Measurements from ENCODE around the gene CHPT1.

Gene CHPT1

GRCh38 chr12:101763246-101763931 lies 65.9 kb downstream of the CHPT1 start:
- DNase-seq (ENCODE audit: low read depth): no peak

- DNase-seq (ENCODE audit: low read depth): no peak
Measured at GRCh38 chr12:101764051-101764792, 66.8 kb downstream of the CHPT1 start.

GRCh38 chr12:101767537-101767936 lies 70.1 kb downstream of the CHPT1 start:
- DNase-seq (ENCODE audit: low read depth): no peak

- DNase-seq (ENCODE audit: low read depth): no peak
Measured at GRCh38 chr12:101768781-101769180, 71.3 kb downstream of the CHPT1 start.

- DNase-seq (ENCODE audit: low read depth): no peak
Measured at GRCh38 chr12:101769865-101770264, 72.4 kb downstream of the CHPT1 start.

GRCh38 chr12:101772012-101772775 lies 74.8 kb downstream of the CHPT1 start:
- DNase-seq (ENCODE audit: low read depth): no peak

- no peak for DNase-seq (ENCODE audit: low read depth)
Measured at GRCh38 chr12:101773650-101774162, 76.3 kb downstream of the CHPT1 start.

GRCh38 chr12:101775816-101776215 lies 78.4 kb downstream of the CHPT1 start:
- no peak for DNase-seq (ENCODE audit: low read depth)

GRCh38 chr12:101777485-101777884 lies 80.0 kb downstream of the CHPT1 start:
- DNase-seq (ENCODE audit: low read depth): no peak

GRCh38 chr12:101777978-101778377 lies 80.5 kb downstream of the CHPT1 start:
- no peak for DNase-seq (ENCODE audit: low read depth)
